Lung microvascular endothelial cell (primary cell): ENCODE measurements around the gene DGKD. TPM values are rescaled to one million over a fixed set of nuclear protein-coding genes. Genes with fewer than 3 reads are reported as not detected.

Experiments used
- DNase-seq, 2 donors: peaks; one replicate each; pipeline versions ENCODE4 v3.0.0 to v3.0.0-alpha.2; 2010; ENCODE audit warnings: low read depth in 2 of 2
- total RNA-seq: library from RNA; depleted of rRNA; stranded (reverse); fragments of >200 nt; gene quantifications from 2 replicates; pipeline ENCODE4 v1.2.1, GENCODE V29; 2014

DGKD gene
- total RNA-seq, 1 donor from 2014 or later, result 7.9 TPM

- DNase-seq, result no peak
These were observed 105.1 kb downstream of the DGKD start for GRCh38 chr2:233459426-233459825.

GRCh38 chr2:233460726-233461441 lies 106.6 kb downstream of the DGKD start:
- DNase-seq, result no peak

GRCh38 chr2:233461481-233461891 lies 107.2 kb downstream of the DGKD start:
- no peak for DNase-seq

- no peak for DNase-seq
These were observed 108.0 kb downstream of the DGKD start for GRCh38 chr2:233462202-233462785.

GRCh38 chr2:233462826-233463470 lies 108.7 kb downstream of the DGKD start:
- no peak for DNase-seq

GRCh38 chr2:233463586-233463985 lies 109.3 kb downstream of the DGKD start:
- DNase-seq, result no peak

- DNase-seq, result no peak
These were observed 109.8 kb downstream of the DGKD start for GRCh38 chr2:233464056-233464455.

- DNase-seq, result no peak
These were observed 110.4 kb downstream of the DGKD start for GRCh38 chr2:233464531-233465240.

GRCh38 chr2:233466991-233467603 lies 112.8 kb downstream of the DGKD start:
- no peak for DNase-seq

GRCh38 chr2:233468047-233468740 lies 113.9 kb downstream of the DGKD start:
- DNase-seq, result no peak

- no peak for DNase-seq
These were observed 114.4 kb downstream of the DGKD start for GRCh38 chr2:233468741-233469110.

- peak in 1 of 2 donors; percentile 18 for DNase-seq
These were observed 115.1 kb downstream of the DGKD start for GRCh38 chr2:233469261-233470010.

- no peak for DNase-seq
These were observed 115.9 kb downstream of the DGKD start for GRCh38 chr2:233470011-233470687.

- no peak for DNase-seq
These were observed 116.5 kb downstream of the DGKD start for GRCh38 chr2:233470839-233471238.

- DNase-seq, result no peak
These were observed 117.2 kb downstream of the DGKD start for GRCh38 chr2:233471291-233472035.

GRCh38 chr2:233473386-233473791 lies 119.1 kb downstream of the DGKD start:
- DNase-seq, result no peak

- no peak for DNase-seq
These were observed 119.6 kb downstream of the DGKD start for GRCh38 chr2:233473878-233474277.

GRCh38 chr2:233474308-233475160 lies 120.2 kb downstream of the DGKD start:
- DNase-seq, result no peak
